ENCODE measurements around the gene OVAAL.

OVAAL gene

GRCh38 chr1:180579961-180580611 is 21.3 kb downstream of the OVAAL start:
- TF ChIP-seq CREB5 (CRISPR knock-in tag; IDR thresholded peaks at IDR 0.05; ENCODE audit: low read depth) = no peak
- no peak for TF ChIP-seq GLIS3 (CRISPR knock-in tag; IDR thresholded peaks at IDR 0.05)
- TF ChIP-seq ZFP30 (CRISPR knock-in tag; IDR thresholded peaks at IDR 0.05) = no peak
- TF ChIP-seq CSDC2 (CRISPR knock-in tag; IDR thresholded peaks at IDR 0.05) = no peak
- no peak for ATAC-seq

GRCh38 chr1:180581635-180582039 is 22.9 kb downstream of the OVAAL start:
- TF ChIP-seq PPARA (CRISPR knock-in tag; IDR thresholded peaks at IDR 0.05; ENCODE audit: borderline replicate concordance) (no peak), RARB (CRISPR knock-in tag; IDR thresholded peaks at IDR 0.05) (no peak), TCF4 (CRISPR knock-in tag; IDR thresholded peaks at IDR 0.05; ENCODE audit: borderline replicate concordance) (no peak), TOX (CRISPR knock-in tag; IDR thresholded peaks at IDR 0.05; ENCODE audit: borderline replicate concordance) (no peak), PATZ1 (CRISPR knock-in tag; IDR thresholded peaks at IDR 0.05; ENCODE audit: borderline replicate concordance) (no peak), ZNF565 (CRISPR knock-in tag; conservative IDR thresholded peaks at IDR 0.05; ENCODE audit: low read depth) (no peak)
- ATAC-seq = no peak

- TF ChIP-seq TOX (CRISPR knock-in tag; IDR thresholded peaks at IDR 0.05; ENCODE audit: borderline replicate concordance) = no peak
- TF ChIP-seq ZFP30 (CRISPR knock-in tag; IDR thresholded peaks at IDR 0.05) = no peak
- TF ChIP-seq TSHZ2 (CRISPR knock-in tag; IDR thresholded peaks at IDR 0.05) = no peak
- TF ChIP-seq PATZ1 (CRISPR knock-in tag; IDR thresholded peaks at IDR 0.05; ENCODE audit: borderline replicate concordance) = no peak
- TF ChIP-seq OSR1 (CRISPR knock-in tag; IDR thresholded peaks at IDR 0.05) = no peak
- TF ChIP-seq PPARA (CRISPR knock-in tag; IDR thresholded peaks at IDR 0.05; ENCODE audit: borderline replicate concordance) = no peak
- TF ChIP-seq ARNTL (CRISPR knock-in tag; IDR thresholded peaks at IDR 0.05; ENCODE audit: borderline replicate concordance, low read depth) = no peak
- no peak for TF ChIP-seq CSDC2 (CRISPR knock-in tag; IDR thresholded peaks at IDR 0.05)
- no peak for TF ChIP-seq TCF4 (CRISPR knock-in tag; IDR thresholded peaks at IDR 0.05; ENCODE audit: borderline replicate concordance)
- no peak for TF ChIP-seq POU6F1 (CRISPR knock-in tag; IDR thresholded peaks at IDR 0.05; ENCODE audit: borderline replicate concordance, low read depth)
- no peak for TF ChIP-seq ZNF8 (CRISPR knock-in tag; IDR thresholded peaks at IDR 0.05)
- no peak for TF ChIP-seq ZFP3 (CRISPR knock-in tag; IDR thresholded peaks at IDR 0.05)
- TF ChIP-seq SNAI2 (CRISPR knock-in tag; IDR thresholded peaks at IDR 0.05) = no peak
- no peak for TF ChIP-seq ISL1 (CRISPR knock-in tag; IDR thresholded peaks at IDR 0.05)
- TF ChIP-seq ZC3H10 (CRISPR knock-in tag; IDR thresholded peaks at IDR 0.05) = no peak
- TF ChIP-seq CREB5 (CRISPR knock-in tag; IDR thresholded peaks at IDR 0.05; ENCODE audit: low read depth) = no peak
- no peak for TF ChIP-seq ZNF70 (CRISPR knock-in tag; IDR thresholded peaks at IDR 0.05)
- TF ChIP-seq CSRNP3 (CRISPR knock-in tag; IDR thresholded peaks at IDR 0.05) = no peak
- ATAC-seq = no peak
These were observed 26.1 kb downstream of the OVAAL start for GRCh38 chr1:180584869-180585268.

All from SK-N-SH treated with all-trans-retinoic acid at 6 μM for 48 hours (cell line).